ENCODE data around the gene SESN3. TPM values are rescaled to one million over a fixed set of nuclear protein-coding genes. Genes with fewer than 3 reads are reported as not detected.

Gene SESN3
- total RNA-seq, 2 experiments from 2014 or later, result 47.6 to 50.6 TPM

DNA sequence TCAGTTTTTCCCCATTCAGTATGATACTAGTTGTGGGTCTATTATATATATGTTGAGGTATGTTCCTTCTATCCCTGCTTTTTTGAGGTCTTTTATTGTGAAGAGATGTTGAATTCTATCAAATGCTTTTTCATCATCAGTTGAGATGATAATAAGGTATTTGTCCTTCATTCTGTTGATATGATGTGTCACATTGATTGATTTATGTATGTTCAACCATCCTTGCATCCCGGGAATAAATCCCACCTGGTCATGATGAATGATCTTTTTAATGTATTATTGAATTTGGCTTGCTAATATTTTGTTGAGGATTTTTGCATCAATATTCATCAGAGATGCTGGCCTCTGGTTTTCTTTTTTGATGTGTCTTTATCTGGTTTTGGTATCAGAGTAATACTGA, 115.4 kb downstream of the SESN3 start:
- Mint-ChIP-seq H3K36me3 (ENCODE audit: low read depth) (peaks cover 8% of the 10 kb centered on the region), H3K9me3 (peaks cover 4% of the 10 kb centered on the region), H3K27me3 (no peaks in the 10 kb centered on the region), H3K27ac (no peak overlapping the region), H3K4me3 (no peak overlapping the region), H3K4me1 (peaks cover 10% of the 10 kb centered on the region)
- POLR2A ChIA-PET, result no interaction called here
- CTCF ChIA-PET, result no interaction called here
- DNase-seq, result no peak

Other genes with a start within 250 kb of the SESN3 start
- gene KDM4E, start 205.9 kb downstream of the SESN3 start, total RNA-seq, result not detected
- gene KDM4F, start 181.8 kb downstream of the SESN3 start, total RNA-seq, result not detected
- 10 to 100 TPM; 31.5 to 37.2 TPM for gene SRSF8, start 164.3 kb downstream of the SESN3 start, total RNA-seq
- 10 to 100 TPM; 15.8 to 16.8 TPM for gene ENDOD1, start 141.4 kb downstream of the SESN3 start, total RNA-seq

Data from activated CD4-positive, alpha-beta T cell treated with anti-CD3 and anti-CD28 coated beads, Interleukin-2, amount 10 ng/mL, durations not matched to agents 7 days and 5 days (primary cell).